Ureter (tissue), 1 donor: ENCODE data around the gene CAMK2G. TPM values are rescaled to one million over a fixed set of nuclear protein-coding genes. Genes with fewer than 3 reads are reported as not detected.
A peak's percentile ranks its signal among the peaks of the same experiment; 100 is the strongest.
"Not testable (repeated sequence)": the region's sequence is repeated elsewhere in the genome, so short reads cannot be mapped to it uniquely, and the experiment has no call there.

Experiments
- DNase-seq: peaks from one replicate; pipeline ENCODE4 v3.0.0-alpha.2; 2020; ENCODE audit warnings: low spot score
- total RNA-seq: library from RNA; stranded (reverse); gene quantifications from one replicate; pipeline ENCODE4 v1.2.4, GENCODE V29; 2023
- donor health status: DM: yes; HTN: yes; CAD: no.

The CAMK2G gene
- total RNA-seq: 80.5 TPM

GRCh38 chr10:73874267-73875138, at the start of gene CAMK2G:
Gene CAMK2G (minus strand): TSS chr10:73874555. CDS start chr10:73874461, 94 bp downstream.
- peak; percentile 85 for DNase-seq

- DNase-seq: no peak
Observed at GRCh38 chr10:73922864-73923133, 48.4 kb upstream of the CAMK2G start.

DNA sequence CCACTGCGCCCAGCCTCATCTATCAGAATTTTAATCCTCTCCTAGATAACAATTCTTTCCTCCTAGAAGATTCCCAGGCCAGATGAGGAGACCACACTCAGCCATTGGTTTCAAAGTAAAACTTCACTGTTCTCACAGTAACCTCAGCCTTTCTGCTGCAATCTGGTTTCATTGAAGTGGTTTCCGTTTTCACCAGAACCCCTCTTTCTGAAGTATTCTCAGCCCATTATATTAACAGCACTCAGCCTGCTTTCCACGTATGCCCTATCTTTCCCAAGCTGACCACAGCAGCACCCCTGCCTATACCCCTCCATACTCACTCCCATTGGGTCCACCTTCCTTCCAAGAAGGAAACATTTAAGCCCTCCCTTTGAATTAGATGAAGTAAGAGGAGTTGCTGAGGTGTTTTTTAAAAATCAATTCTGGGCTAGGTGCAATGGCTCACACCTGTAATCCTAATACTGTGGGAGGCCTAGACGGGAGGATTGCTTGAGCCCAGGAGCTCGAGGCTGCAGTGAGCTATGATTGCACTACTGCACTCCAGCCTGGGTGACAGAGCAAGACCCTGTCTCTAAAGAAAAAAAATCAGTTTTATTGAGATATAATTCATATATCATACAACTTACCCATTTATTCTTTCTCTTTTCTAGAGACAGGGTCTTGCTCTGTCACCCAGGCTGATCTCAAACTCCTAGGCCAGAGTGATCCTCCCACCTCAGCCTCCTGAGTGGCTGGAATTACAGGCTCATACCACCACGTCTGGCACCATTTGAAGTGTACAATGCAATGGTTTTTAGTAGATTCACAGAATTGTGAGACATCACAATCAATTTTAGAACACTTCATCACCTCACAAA, 47.9 kb upstream of the CAMK2G start:
- DNase-seq: no peak

DNA sequence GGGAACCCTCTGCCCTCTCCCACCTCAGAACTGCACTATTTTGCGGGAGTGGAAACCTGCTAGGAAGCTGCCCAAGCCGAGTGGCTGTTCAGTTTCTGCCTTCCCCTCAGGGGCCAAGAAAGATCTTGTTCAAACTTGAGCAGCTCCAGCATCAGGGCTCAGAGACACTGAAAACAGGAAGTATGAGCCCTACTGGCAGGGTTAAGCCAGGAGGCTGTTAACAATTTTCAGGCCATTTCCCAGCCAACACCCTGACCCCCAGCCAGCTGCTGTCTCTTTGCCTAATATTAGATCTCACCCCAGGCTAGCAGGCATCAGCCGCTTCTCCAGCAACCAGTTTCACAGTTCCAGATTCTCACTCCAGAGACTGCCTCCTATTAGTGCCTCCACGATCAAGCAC, 45.7 kb upstream of the CAMK2G start:
- peak; percentile 63 for DNase-seq

DNA sequence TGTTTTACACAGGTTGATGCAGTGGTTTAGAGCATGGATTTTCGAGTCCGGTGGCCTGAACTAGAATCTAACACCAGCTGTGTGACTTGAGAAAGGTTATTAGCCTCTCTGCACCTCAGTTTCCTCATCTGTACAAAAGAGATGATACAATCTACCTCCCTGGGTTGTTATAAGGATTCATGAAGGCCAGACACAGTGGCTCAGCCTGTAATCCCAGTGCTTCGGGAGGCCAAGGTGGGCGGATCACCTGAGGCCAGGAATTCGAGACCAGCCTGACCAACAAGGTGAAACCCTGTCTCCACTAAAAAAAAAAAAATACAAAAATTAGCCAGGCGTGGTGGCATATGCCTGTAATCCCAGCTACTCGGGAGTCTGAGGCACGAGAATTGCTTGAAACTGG, 45.1 kb upstream of the CAMK2G start:
- not testable (repeated sequence) for DNase-seq

- DNase-seq: no peak
Observed at GRCh38 chr10:73917566-73918305, 43.4 kb upstream of the CAMK2G start.

GRCh38 chr10:73916761-73917470, 42.6 kb upstream of the CAMK2G start:
- DNase-seq: no peak

DNA sequence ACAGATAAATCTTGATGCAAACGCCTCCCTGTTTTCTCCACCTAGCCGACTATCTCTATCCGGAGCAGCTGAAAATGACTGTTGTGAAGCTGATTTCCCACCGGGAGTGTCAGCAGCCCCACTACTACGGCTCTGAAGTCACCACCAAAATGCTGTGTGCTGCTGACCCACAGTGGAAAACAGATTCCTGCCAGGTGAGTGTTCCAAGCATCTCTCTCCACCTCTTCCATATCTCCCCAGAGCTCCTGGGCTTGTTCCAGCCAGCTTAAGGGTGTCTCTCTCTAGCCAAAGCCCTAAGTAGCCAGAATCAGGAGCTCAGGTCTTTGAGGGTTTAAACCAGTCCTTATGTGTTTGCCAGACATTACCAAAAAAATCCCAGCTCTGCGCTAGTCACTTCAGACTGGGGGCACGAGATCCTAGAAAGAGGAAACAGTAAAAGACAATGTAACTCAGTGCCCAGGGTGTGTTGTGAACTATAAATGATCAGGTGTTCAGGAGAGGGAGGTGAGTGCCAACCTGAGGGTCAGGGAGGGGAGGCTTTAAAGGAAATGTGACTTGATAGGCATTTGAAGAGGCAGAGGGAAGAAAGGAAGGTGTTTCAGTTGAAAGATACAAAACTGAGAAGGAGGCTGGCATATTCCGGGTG, 41.0 kb upstream of the CAMK2G start:
- DNase-seq: no peak

DNA sequence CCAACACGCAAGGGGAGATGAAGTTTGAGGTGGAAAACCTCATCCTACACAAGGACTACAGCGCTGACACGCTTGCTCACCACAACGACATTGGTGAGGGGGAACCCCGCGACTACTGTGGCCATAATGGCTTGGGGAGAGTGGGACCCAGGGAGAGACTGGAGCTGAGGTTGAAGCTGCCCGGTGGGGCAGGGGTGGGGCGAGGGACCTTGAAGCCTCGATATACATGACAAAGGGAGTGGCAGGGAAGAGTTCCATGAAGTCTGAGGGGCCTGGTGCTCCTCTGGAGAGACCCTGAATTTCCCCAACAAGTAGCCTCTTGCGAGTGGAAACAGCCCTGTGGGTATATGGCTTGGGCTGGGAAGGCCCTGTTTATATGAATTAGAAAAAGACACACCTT, 39.7 kb upstream of the CAMK2G start:
- no peak for DNase-seq

DNA sequence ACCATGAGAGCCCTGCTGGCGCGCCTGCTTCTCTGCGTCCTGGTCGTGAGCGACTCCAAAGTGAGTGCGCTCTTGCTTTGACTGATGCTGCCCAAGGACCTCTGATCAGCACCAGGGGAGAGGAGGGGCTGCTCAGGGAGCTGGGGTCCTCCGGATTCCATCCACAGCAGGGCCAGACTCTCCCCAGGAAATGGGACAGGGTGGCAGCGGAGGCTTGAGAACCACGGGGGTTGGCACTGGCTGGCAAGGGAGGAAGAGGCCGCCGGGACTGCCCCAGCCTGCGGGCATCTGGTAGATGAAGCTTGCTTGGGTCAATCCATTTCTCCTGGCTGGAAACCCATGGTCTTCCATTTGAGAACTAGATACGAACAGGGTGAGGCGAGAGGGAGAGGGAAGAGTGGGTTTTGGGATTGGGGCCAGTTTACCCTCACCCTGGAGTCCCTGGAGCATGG, 37.2 kb upstream of the CAMK2G start:
- DNase-seq: no peak

DNA sequence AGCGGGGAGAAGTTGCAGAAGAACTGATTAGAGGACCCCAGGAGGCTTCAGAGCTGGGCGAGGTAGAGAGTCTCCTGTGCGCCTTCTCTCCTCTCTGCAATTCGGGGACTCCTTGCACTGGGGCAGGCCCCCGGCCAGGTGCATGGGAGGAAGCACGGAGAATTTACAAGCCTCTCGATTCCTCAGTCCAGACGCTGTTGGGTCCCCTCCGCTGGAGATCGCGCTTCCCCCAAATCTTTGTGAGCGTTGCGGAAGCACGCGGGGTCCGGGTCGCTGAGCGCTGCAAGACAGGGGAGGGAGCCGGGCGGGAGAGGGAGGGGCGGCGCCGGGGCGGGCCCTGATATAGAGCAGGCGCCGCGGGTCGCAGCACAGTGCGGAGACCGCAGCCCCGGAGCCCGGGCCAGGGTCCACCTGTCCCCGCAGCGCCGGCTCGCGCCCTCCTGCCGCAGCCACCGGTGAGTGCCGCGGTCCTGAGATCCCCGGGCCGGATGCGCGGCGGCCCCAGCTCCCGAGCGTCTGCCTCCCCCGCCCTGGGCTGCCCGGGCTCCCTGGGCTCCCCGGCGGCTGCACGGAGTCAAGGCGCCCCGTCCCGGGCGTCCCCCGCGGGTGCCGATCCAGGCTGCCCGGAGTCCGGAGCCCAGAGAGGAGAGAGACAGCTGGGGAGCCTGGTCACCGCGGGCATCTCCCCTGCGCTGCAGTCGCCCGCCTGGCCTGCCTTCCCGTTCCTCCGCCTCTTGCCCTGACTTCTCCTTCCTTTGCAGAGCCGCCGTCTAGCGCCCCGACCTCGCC, 36.6 kb upstream of the CAMK2G start, which contains the start of gene PLAU:
PLAU (plus strand) TSS at position 369 of the 789 bp plus-strand sequence. CDS start 424 bp downstream, outside the sequence.
- peak; percentile 58 for DNase-seq

GRCh38 chr10:73910401-73910763, 36.0 kb upstream of the CAMK2G start:
- DNase-seq: no peak

- no peak for DNase-seq
Observed at GRCh38 chr10:73909540-73910115, 35.3 kb upstream of the CAMK2G start.

- DNase-seq: no peak
Observed at GRCh38 chr10:73908853-73909539, 34.6 kb upstream of the CAMK2G start.

DNA sequence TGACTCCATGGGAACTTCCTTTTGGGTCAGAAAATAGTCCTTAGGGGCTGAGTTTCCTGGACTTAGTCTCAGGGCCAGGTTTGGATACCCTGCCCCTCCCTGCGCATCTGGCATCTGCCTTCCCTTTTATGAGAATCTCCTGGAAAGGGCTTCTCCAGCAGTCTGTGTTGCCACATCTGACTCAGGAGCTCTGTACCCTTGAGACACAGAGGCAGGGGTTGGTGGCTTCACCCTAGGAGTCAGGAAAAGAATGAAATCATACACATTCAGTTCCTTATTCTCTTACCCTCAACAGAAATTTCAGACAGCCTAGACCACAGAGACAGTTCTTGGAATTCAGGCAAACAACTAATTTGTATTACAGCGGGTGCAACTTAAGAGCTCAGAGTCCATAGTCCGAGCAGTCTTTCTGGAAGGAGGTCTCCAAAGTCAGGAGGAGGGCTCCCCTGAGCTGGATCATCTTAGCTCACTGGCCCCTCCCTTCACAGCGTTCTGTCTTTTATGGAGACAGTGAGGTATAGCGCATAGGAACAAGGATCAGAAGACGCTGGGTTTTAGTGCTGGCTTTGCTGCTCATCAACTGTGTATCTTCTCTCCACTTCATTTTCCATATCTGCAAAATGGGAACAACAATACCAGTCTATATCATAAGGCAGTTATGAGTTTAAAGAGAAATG, 33.6 kb upstream of the CAMK2G start:
- DNase-seq: no peak

DNA sequence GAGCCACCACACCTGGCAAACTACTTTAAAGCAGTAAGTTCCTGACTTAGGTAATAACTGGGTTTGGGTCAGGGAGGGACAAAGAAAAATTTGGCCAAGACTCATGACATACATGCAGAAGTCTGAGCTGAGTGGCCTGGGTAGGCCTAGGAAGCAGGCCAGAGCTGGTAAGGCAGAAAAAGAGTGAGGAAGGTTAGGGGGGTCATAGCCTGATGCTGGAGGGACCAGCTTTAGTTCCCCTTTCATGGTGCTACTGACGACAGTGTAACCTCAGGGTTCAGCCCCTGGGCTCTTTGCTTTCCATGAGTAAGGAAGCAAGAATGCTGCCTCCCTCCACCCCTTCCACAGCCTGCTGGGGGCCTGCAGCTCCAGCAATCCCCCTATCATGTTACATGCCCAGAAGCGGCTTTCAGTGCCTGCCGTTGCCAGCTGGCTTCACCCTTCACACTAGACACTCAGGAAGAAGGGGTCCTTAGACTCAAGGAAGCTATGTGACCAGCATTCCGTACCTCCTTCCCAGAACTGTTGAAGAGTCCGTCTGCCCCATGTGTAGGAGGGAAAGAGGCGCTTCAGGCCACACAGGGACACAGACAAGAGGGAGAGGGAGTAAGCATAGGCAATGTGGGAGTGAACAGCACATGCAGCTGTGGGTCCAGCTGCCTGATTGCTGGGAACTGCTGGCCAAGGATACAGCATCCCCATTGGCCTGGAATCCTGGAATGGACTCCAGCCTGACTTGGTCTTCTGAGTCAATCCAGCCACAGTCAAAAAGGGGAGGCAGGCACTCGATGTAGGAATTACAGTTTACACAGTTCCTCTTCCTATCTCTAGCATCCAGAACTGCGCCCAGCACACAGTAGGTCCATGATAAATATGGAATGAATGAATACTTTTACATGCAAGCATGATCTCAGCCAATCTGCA, 32.4 kb upstream of the CAMK2G start:
- DNase-seq: peak; percentile 78

DNA sequence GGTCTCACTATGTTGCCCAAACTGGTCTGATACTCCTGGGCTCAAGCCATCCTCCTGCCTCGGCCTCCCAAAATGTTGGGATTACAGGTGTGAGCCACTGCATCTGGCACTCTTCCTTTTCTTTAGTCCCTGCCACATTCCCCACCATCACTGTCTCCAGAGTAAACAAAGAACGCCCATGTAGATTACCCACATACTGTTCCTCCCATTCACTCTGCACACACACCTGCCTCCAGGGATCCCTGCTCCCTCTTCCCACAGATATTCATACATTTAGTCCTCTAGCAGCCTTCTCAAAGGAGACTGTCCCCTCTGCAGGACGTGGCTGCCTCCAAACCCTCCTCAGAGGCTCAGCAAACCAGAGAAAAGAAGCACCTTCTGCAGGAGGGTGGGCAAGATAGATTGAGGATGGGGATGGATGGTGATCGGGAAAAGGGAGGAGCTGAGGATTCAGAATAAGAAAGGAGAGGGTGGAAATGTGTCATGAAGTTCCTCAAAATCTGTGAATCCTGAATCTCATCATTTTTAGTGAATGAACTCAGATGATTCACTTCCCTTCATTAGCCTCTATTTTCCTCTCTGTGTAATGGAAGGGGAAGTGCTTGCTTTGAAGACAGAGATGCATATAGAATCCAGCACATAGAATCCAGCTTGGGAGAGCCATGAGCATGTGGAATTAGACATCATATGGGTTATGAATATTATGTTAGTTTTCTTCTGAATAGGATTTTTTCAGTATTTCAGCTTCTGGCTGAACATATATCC, 31.1 kb upstream of the CAMK2G start:
- DNase-seq: no peak
